Activated CD4-positive, alpha-beta memory T cell treated with anti-CD3 and anti-CD28 coated beads, Interleukin-2, amount 10 ng/mL, durations not matched to agents 7 days and 5 days (primary cell): ENCODE results near the gene ICAM5. TPM values are rescaled to one million over a fixed set of nuclear protein-coding genes. Genes with fewer than 3 reads are reported as not detected.
"Not testable (repeated sequence)": the region's sequence is repeated elsewhere in the genome, so short reads cannot be mapped to it uniquely, and the experiment has no call there.

ENCODE experiments used
- CTCF ChIA-PET: fragments of 350-600 bp; sonication (Branson Sonifier 250); formaldehyde crosslinking; loops from one replicate; lab custom pipeline; 2021; ENCODE audit warnings: antibody characterized with exemption, inconsistent platforms; lab: Charles Lee
- POLR2A ChIA-PET: fragments of 350-600 bp; sonication (Branson Sonifier 250); formaldehyde crosslinking; loops from one replicate; lab custom pipeline; 2021; ENCODE audit warnings: antibody characterized with exemption; lab: Charles Lee
- DNase-seq: peaks from one replicate; pipeline ENCODE4 v3.0.0-alpha.2; 2020
- H3K27ac Mint-ChIP-seq: one replicate; pipeline ENCODE4 v1.8.0; 2021; ENCODE audit warnings: mild to moderate bottlenecking, mixed read lengths
- H3K27me3 Mint-ChIP-seq: one replicate; pipeline ENCODE4 v1.8.0; 2021; ENCODE audit warnings: mixed read lengths
- H3K36me3 Mint-ChIP-seq: one replicate; pipeline ENCODE4 v1.8.0; 2021; ENCODE audit warnings: low read depth, mixed read lengths
- H3K4me1 Mint-ChIP-seq: one replicate; pipeline ENCODE4 v1.8.0; 2021; ENCODE audit warnings: mixed read lengths
- H3K4me3 Mint-ChIP-seq: one replicate; pipeline ENCODE4 v1.8.0; 2021; ENCODE audit warnings: mild to moderate bottlenecking, mixed read lengths
- H3K9me3 Mint-ChIP-seq: one replicate; pipeline ENCODE4 v1.8.0; 2021; ENCODE audit warnings: mixed read lengths
- total RNA-seq, 2 experiments: library from RNA; stranded (reverse); gene quantifications; one replicate each; pipeline ENCODE4 v1.2.3, GENCODE V29; 2021

The ICAM5 gene
- total RNA-seq, 2 experiments from 2014 or later, result 0.53 to 1.1 TPM

- H3K27ac Mint-ChIP-seq, result peak overlapping the region; percentile 7
- CTCF ChIA-PET, result interaction anchor here (6.6 kb wide), 1 partner anchor 14 kb away, joined by 98 read pairs; no protein-coding TSS in a partner anchor
- no peak for DNase-seq
- peaks cover 29% of the 10 kb centered on the region for H3K36me3 Mint-ChIP-seq
- H3K27me3 Mint-ChIP-seq, result no peaks in the 10 kb centered on the region
- H3K4me1 Mint-ChIP-seq, result peaks cover 51% of the 10 kb centered on the region
- H3K4me3 Mint-ChIP-seq, result no peak overlapping the region
- POLR2A ChIA-PET, result interaction anchor here (1.0 to 2.8 kb wide), 3 partner anchors 12 to 106 kb away, joined by 3 to 11 read pairs (median 4); partner anchors contain the start of genes ICAM4 and TYK2
- H3K9me3 Mint-ChIP-seq, result no peaks in the 10 kb centered on the region
Measured at GRCh38 chr19:10274589-10274988, 15.2 kb upstream of the ICAM5 start.

GRCh38 chr19:10277795-10278589, 11.8 kb upstream of the ICAM5 start:
- CTCF ChIA-PET, result interaction anchor here (0.7 to 2.0 kb wide), 4 partner anchors 111 to 482 kb away, joined by 3 to 6 read pairs (median 4); no protein-coding TSS in a partner anchor
- POLR2A ChIA-PET, result interaction anchor here (3.7 kb wide), 1 partner anchor 7 kb away, joined by 23 read pairs; the partner anchor contains the start of gene ICAM1
- Mint-ChIP-seq H3K4me1 (peaks cover 30% of the 10 kb centered on the region), H3K36me3 (peaks cover 37% of the 10 kb centered on the region), H3K9me3 (no peaks in the 10 kb centered on the region), H3K4me3 (no peak overlapping the region), H3K27ac (no peak overlapping the region), H3K27me3 (no peaks in the 10 kb centered on the region)
- no peak for DNase-seq

- no peak for DNase-seq
- Mint-ChIP-seq H3K4me3 (no peak overlapping the region), H3K9me3 (no peaks in the 10 kb centered on the region), H3K27ac (peak overlapping the region; percentile 44), H3K4me1 (peaks cover 31% of the 10 kb centered on the region), H3K27me3 (no peaks in the 10 kb centered on the region), H3K36me3 (peaks cover 43% of the 10 kb centered on the region)
- POLR2A ChIA-PET, result interaction anchor here (3.7 kb wide), 1 partner anchor 8 kb away, joined by 23 read pairs; the partner anchor contains the start of gene ICAM1
- CTCF ChIA-PET, result interaction anchor here (0.9 to 1.6 kb wide), 2 partner anchors 110 to 134 kb away, joined by 3 to 6 read pairs; no protein-coding TSS in a partner anchor
Measured at GRCh38 chr19:10278935-10279334, 10.8 kb upstream of the ICAM5 start.

- Mint-ChIP-seq H3K36me3 (peaks cover 46% of the 10 kb centered on the region), H3K4me1 (peaks cover 27% of the 10 kb centered on the region), H3K9me3 (no peaks in the 10 kb centered on the region), H3K27me3 (no peaks in the 10 kb centered on the region), H3K4me3 (no peak overlapping the region), H3K27ac (peak overlapping the region; percentile 61)
- no peak for DNase-seq
- CTCF ChIA-PET, result interaction anchor here (0.6 to 1.6 kb wide), 6 partner anchors 9 to 349 kb away, joined by 4 to 10 read pairs (median 5); partner anchors contain the start of genes ICAM1 and ICAM5
- POLR2A ChIA-PET, result interaction anchor here (1.0 to 3.7 kb wide), 2 partner anchors 9 kb away, joined by 5 to 23 read pairs; partner anchors contain the start of genes ICAM1 and ICAM5
Measured at GRCh38 chr19:10279737-10280442, 9.9 kb upstream of the ICAM5 start.

- POLR2A ChIA-PET, result interaction anchor here (1.3 to 2.2 kb wide), 2 partner anchors 10 to 12 kb away, joined by 3 to 10 read pairs; partner anchors contain the start of gene ICAM1
- not testable (repeated sequence) for H3K4me3 Mint-ChIP-seq, H3K27ac Mint-ChIP-seq, H3K9me3 Mint-ChIP-seq, H3K27me3 Mint-ChIP-seq, DNase-seq
- H3K36me3 Mint-ChIP-seq, result peaks cover 60% of the 10 kb centered on the region
- H3K4me1 Mint-ChIP-seq, result peaks cover 45% of the 10 kb centered on the region
- CTCF ChIA-PET, result interaction anchor here (1.4 kb wide), 1 partner anchor 11 kb away, joined by 4 read pairs; the partner anchor contains the start of gene ICAM1
Measured at GRCh38 chr19:10282043-10282442, 7.7 kb upstream of the ICAM5 start.

- CTCF ChIA-PET, result no interaction called here
- Mint-ChIP-seq H3K36me3 (peaks cover 54% of the 10 kb centered on the region), H3K9me3 (no peaks in the 10 kb centered on the region), H3K4me3 (no peak overlapping the region), H3K4me1 (peaks cover 55% of the 10 kb centered on the region), H3K27me3 (peaks cover 10% of the 10 kb centered on the region), H3K27ac (no peak overlapping the region)
- POLR2A ChIA-PET, result interaction anchor here (2.2 kb wide), 1 partner anchor 13 kb away, joined by 10 read pairs; the partner anchor contains the start of gene ICAM1
- DNase-seq, result no peak
Measured at GRCh38 chr19:10283301-10284064, 6.3 kb upstream of the ICAM5 start.

GRCh38 chr19:10284065-10284959, 5.4 kb upstream of the ICAM5 start:
- H3K4me1 Mint-ChIP-seq, result peaks cover 59% of the 10 kb centered on the region
- ChIA-PET CTCF (no interaction called here), POLR2A (interaction anchor here (2.2 to 8.9 kb wide), 2 partner anchors 14 kb away, joined by 10 to 105 read pairs; partner anchors contain the start of gene ICAM1)
- no peak for DNase-seq
- peaks cover 19% of the 10 kb centered on the region for H3K27me3 Mint-ChIP-seq
- H3K9me3 Mint-ChIP-seq, result no peaks in the 10 kb centered on the region
- H3K36me3 Mint-ChIP-seq, result peaks cover 49% of the 10 kb centered on the region
- no peak overlapping the region for H3K4me3 Mint-ChIP-seq
- no peak overlapping the region for H3K27ac Mint-ChIP-seq

GRCh38 chr19:10284960-10285278, 4.8 kb upstream of the ICAM5 start:
- POLR2A ChIA-PET, result interaction anchor here (8.9 kb wide), 1 partner anchor 14 kb away, joined by 105 read pairs; the partner anchor contains the start of gene ICAM1
- peaks cover 46% of the 10 kb centered on the region for H3K36me3 Mint-ChIP-seq
- CTCF ChIA-PET, result no interaction called here
- H3K4me3 Mint-ChIP-seq, result no peak overlapping the region
- no peak for DNase-seq
- no peak overlapping the region for H3K27ac Mint-ChIP-seq
- peaks cover 24% of the 10 kb centered on the region for H3K27me3 Mint-ChIP-seq
- H3K4me1 Mint-ChIP-seq, result peaks cover 56% of the 10 kb centered on the region
- no peaks in the 10 kb centered on the region for H3K9me3 Mint-ChIP-seq

- Mint-ChIP-seq H3K4me1 (peaks cover 58% of the 10 kb centered on the region), H3K27ac (no peak overlapping the region), H3K36me3 (peaks cover 43% of the 10 kb centered on the region), H3K9me3 (no peaks in the 10 kb centered on the region), H3K27me3 (peaks cover 29% of the 10 kb centered on the region), H3K4me3 (no peak overlapping the region)
- no peak for DNase-seq
- ChIA-PET POLR2A (interaction anchor here (0.7 to 8.9 kb wide), 4 partner anchors 10 to 95 kb away, joined by 3 to 105 read pairs (median 10); partner anchors contain the start of genes ICAM1, RAVER1 and TYK2), CTCF (interaction anchor here (0.6 to 3.1 kb wide), 4 partner anchors 15 to 105 kb away, joined by 3 to 28 read pairs (median 4); partner anchors contain the start of gene ICAM1)
Measured at GRCh38 chr19:10285393-10285792, 4.4 kb upstream of the ICAM5 start.

GRCh38 chr19:10286803-10287737, 2.7 kb upstream of the ICAM5 start, which contains the start of gene ICAM4:
TSS of gene ICAM4 (plus strand) at chr19:10286955. CDS start at chr19:10287013, 58 bp downstream.
- POLR2A ChIA-PET, result interaction anchor here (1.1 to 8.9 kb wide), 7 partner anchors 10 to 102 kb away, joined by 3 to 105 read pairs (median 9); partner anchors contain the start of genes ICAM1 and RAVER1
- peaks cover 44% of the 10 kb centered on the region for H3K27me3 Mint-ChIP-seq
- H3K36me3 Mint-ChIP-seq, result peaks cover 38% of the 10 kb centered on the region
- CTCF ChIA-PET, result interaction anchor here (0.6 to 3.1 kb wide), 6 partner anchors 17 to 135 kb away, joined by 3 to 28 read pairs (median 6); partner anchors contain the start of gene ICAM1
- H3K4me3 Mint-ChIP-seq, result peak within 1 kb of the TSS; percentile 50
- DNase-seq, result peak; percentile 67
- no peaks in the 10 kb centered on the region for H3K9me3 Mint-ChIP-seq
- H3K4me1 Mint-ChIP-seq, result peaks cover 72% of the 10 kb centered on the region
- peak within 1 kb of the TSS; percentile 65 for H3K27ac Mint-ChIP-seq
